MG63 (cell line): ENCODE results near the gene TMED8. TPM values are rescaled to one million over a fixed set of nuclear protein-coding genes. Genes with fewer than 3 reads are reported as not detected.
A peak's percentile ranks its signal among the peaks of the same experiment; 100 is the strongest.
"Not testable (repeated sequence)": the region's sequence is repeated elsewhere in the genome, so short reads cannot be mapped to it uniquely, and the experiment has no call there.

ENCODE experiments used
- DNase-seq: peaks from one replicate; pipeline ENCODE4 v3.0.0-alpha.2; 2020
- H3K27me3 ChIP-seq: fragments of 250-450 bp; sonication (Bioruptor Pico); 2 replicates; pipeline ENCODE4 v1.5.1; 2020; ENCODE audit warnings: mild to moderate bottlenecking, moderate library complexity
- H3K36me3 ChIP-seq: fragments of 250-450 bp; sonication (Bioruptor Pico); 2 replicates; pipeline ENCODE4 v1.5.1; 2020; ENCODE audit warnings: mild to moderate bottlenecking, moderate library complexity
- H3K4me3 ChIP-seq: fragments of 250-450 bp; sonication (Bioruptor Pico); 2 replicates; pipeline ENCODE4 v1.5.1; 2020; ENCODE audit warnings: mild to moderate bottlenecking, moderate library complexity
- H3K9me3 ChIP-seq: fragments of 250-450 bp; sonication (Bioruptor Pico); 2 replicates; pipeline ENCODE4 v1.5.1; 2020; ENCODE audit warnings: mild to moderate bottlenecking, moderate library complexity
- total RNA-seq: library from RNA; depleted of rRNA; stranded (reverse); fragments of >200 nt; shearing (Covaris generic); gene quantifications from 2 replicates; pipeline ENCODE4 v1.2.3, GENCODE V29; 2014; ENCODE audit warnings: low replicate concordance

The TMED8 gene
- total RNA-seq, 1 experiment from 2014 or later, result 2.5 TPM

DNA sequence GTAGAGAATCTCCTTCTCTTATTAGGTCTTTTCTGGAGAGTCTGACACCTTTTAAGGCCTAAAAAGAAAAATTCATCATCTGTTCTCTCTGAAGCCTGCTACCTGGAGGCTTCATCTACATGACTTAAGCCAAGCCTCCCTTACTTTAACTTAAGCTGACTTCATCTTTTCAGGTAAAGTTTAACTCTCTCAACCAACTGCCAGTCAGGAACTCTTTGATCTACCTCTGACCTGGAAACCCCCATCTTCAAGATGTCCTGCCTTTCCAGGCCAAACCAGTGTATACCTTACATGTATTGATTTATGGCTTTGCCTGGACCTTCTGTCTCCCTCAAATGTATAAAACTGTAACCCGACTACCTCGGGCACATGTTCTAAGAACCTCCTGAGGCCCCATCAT lies 38.6 kb downstream of the TMED8 start:
- Histone ChIP-seq H3K4me3 (no peak overlapping the region), H3K36me3 (no peaks in the 10 kb centered on the region), H3K27me3 (no peaks in the 10 kb centered on the region), H3K9me3 (no peaks in the 10 kb centered on the region)
- DNase-seq, result no peak

DNA sequence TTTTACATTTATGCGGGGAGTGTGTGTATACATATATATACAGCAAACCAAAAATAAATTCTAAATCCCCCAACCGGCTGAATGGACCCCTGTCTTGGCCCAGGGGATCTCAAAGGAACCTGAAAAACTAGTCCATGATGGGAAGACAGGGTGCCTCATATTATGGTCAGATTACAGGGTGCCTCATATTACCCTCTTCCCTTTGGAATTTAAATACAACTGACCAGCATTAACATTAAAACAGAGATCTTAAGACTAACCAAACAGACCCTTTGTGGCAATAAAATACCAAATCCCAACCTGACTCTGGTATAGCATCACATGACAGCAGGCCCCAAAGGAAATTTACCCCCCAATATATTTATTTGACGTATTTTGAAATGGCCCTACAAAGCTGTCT lies 39.0 kb downstream of the TMED8 start:
- H3K36me3 ChIP-seq, result no peaks in the 10 kb centered on the region
- no peaks in the 10 kb centered on the region for H3K9me3 ChIP-seq
- DNase-seq, result no peak
- H3K27me3 ChIP-seq, result no peaks in the 10 kb centered on the region
- H3K4me3 ChIP-seq, result no peak overlapping the region

DNA sequence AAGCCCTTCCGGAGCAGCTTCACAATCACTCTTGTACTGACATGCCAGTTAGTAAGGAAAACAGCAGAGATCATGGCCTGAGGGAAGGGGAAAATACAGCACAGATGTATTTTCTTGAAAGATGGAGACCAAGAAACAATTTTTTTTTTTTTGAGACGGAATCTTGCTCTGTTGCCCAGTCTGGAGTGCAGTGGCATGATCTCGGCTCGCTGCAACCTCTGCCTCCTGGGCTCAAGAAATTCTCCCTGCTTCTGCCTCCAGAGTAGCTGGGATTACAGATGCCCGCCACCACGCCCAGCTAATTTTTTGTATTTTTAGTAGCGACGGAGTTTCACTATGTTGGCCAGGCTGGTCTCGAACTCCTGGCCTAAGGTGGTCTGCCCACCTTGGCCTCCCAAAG lies 39.6 kb downstream of the TMED8 start:
- not testable (repeated sequence) for H3K36me3 ChIP-seq, DNase-seq, H3K4me3 ChIP-seq, H3K9me3 ChIP-seq, H3K27me3 ChIP-seq

DNA sequence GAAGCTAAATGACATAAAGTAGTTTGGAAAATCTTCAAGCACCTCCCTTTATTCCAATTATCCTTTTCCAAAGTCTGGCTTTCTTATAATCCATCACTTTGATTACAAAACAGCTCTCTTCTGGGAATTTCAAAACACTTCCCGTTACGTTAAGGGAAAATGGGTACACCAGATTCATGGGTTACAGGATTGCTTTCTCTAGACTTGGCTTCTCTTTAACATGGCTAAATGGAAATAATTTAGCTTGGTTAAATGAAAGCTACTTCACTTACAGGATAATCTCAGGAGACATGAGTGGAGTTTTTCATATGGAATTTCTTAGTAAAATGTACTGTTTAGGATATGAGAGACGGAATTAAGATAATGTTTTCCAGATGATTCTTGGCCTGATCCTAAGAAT lies 41.3 kb downstream of the TMED8 start:
- Histone ChIP-seq H3K27me3 (no peaks in the 10 kb centered on the region), H3K36me3 (no peaks in the 10 kb centered on the region), H3K9me3 (no peaks in the 10 kb centered on the region), H3K4me3 (no peak overlapping the region)
- no peak for DNase-seq

DNA sequence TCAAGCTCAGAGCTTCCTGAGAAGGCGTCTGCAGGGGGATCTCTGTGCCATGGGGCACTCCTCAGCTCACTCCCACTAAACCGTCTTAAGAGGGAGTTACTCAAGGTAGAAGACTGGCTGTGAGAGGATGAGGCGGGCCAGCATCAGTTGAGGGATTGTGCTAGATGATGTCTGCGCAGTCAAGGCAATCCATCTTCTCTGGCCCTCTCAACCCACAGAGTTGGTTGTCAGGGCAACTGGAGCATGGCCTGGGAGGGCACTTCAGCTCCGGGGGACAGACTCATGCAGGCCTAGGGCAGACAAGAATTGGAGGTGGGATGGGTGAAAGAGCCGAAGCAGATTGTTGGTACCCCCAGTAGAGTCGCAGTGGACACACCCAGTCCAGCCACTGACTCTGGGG lies 47.0 kb downstream of the TMED8 start:
- Histone ChIP-seq H3K4me3 (no peak overlapping the region), H3K27me3 (no peaks in the 10 kb centered on the region)
- no peak for DNase-seq

DNA sequence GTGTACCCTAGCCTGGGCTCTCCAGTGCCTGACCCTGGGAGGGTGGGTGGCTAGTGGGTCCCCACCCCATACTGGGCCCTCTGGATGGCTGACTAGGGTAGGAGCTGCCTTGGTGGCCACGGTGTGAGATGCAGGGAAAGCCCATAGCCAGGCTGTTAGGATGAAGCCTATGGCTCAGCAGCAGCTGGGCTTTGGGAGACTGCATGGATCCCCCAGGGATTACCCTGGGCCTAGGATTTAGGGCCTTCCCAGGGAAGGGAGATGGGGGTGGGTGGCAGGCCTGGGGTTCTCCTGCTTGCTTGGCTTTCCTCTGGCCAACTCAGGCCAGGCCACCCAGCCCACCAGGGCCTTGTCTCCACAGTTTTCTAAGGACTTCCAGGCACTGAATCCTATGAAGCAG lies 49.8 kb downstream of the TMED8 start:
- DNase-seq, result no peak
- no peaks in the 10 kb centered on the region for H3K27me3 ChIP-seq
- no peaks in the 10 kb centered on the region for H3K36me3 ChIP-seq
- no peak overlapping the region for H3K4me3 ChIP-seq
- no peaks in the 10 kb centered on the region for H3K9me3 ChIP-seq

More for the DNA sequence above, 47.0 kb downstream of the TMED8 start:
- Histone ChIP-seq H3K36me3 (no peaks in the 10 kb centered on the region), H3K9me3 (no peaks in the 10 kb centered on the region)

DNA sequence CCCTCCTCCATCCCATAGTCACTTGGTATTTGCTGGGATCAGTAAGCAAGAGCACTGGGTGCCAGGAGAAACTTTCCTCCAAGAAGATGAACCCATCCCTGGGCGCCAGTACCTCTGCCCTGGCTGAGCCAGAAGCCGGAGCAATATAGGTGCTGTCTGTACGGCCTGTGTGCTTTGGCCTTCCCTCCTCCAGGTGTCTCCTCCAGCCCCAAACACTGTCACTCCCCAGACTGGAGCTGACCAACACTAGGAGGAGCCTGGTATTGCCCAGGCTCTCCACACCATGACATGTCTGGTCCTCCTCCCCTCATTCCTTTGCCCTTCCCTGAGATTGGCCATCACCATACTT lies 51.2 kb downstream of the TMED8 start:
- no peak for DNase-seq
- no peaks in the 10 kb centered on the region for H3K27me3 ChIP-seq
- H3K9me3 ChIP-seq, result no peaks in the 10 kb centered on the region
- H3K36me3 ChIP-seq, result no peaks in the 10 kb centered on the region
- no peak overlapping the region for H3K4me3 ChIP-seq

DNA sequence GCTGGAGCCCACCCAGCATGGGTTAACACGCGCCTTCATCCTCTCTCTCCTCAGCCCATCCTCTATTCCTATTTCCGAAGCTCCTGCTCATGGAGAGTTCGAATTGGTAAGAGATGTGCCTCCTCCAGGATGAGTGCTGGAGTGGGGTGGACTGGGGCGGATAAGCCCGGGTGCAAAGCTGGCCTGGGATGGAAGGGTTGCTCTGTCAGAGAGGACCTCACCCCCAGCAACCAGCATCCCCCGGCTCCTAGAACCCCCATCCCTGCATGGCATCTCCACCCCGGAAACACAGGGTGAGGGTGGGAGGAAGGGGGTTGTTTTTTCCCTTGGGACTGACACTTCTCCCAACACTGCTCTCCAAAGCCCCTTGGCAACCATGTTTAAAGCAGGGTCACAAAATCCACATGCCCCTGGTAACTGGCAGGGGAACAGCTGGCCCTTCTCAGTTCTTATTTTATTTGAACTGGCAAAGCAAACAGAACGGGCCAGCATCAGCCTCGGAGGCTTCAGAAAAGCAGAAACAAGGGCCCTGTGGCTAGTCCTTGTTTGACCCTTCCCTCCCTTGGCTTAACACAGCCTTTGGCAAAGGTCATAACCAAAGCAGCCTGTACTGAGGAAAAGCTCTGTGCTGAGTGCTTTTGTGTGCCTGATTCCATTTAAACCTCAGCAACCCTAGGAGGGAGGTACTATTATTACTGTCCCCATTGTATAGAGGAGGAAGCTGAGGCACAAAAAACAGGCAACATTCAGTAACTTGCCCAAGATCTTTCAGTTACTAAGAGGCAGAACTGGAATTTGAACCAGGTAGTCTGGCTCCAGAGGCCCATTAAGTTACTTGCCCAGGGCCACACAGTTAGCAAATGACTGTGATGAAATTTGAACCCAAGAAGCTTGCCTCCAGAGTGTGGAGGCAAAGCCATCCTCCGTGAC lies 51.8 kb downstream of the TMED8 start:
- H3K36me3 ChIP-seq, result no peaks in the 10 kb centered on the region
- no peak for DNase-seq
- H3K4me3 ChIP-seq, result no peak overlapping the region
- H3K27me3 ChIP-seq, result no peaks in the 10 kb centered on the region
- H3K9me3 ChIP-seq, result no peaks in the 10 kb centered on the region

DNA sequence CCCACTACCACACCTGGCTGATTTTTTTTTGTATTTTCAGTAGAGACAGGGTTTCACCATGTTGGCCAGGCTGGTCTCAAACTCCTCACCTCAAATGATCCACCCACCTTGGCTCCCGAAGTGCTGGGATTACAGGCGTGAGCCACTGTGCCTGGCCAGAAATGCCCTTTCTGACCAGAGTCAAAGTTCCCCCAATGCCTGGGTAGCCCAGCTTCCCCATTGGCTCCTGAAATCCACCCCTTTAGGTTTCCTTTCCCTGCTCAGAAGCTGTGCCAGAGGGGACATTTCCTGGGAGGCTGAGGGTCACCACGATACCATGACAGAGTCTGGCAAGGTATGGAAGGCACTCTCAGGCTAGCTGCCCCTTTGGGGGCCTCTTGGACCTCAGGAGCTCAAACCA lies 52.6 kb downstream of the TMED8 start:
- no peaks in the 10 kb centered on the region for H3K36me3 ChIP-seq
- no peak for DNase-seq
- H3K4me3 ChIP-seq, result no peak overlapping the region
- H3K27me3 ChIP-seq, result no peaks in the 10 kb centered on the region
- H3K9me3 ChIP-seq, result no peaks in the 10 kb centered on the region

DNA sequence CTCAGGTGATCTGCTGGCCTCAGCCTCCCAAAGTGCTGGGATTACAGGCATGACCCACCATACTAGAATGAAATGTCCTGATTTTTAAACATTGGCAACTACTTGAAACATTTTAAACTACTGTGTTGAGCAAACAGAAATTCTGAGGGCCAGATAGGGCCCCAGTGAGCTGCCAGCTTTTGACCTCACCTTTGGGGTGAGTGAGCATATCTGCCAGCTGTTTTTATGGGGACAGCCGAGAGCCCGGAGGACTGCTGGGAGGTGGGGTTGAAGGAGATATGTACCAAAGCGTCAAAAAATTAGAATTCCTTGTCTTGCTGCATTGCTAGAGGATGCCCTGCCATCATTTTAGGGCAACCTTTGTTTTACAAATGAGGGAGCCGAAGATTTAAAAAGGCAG lies 53.3 kb downstream of the TMED8 start:
- no peak for DNase-seq
- Histone ChIP-seq H3K4me3 (no peak overlapping the region), H3K9me3 (no peaks in the 10 kb centered on the region), H3K27me3 (no peaks in the 10 kb centered on the region), H3K36me3 (no peaks in the 10 kb centered on the region)

DNA sequence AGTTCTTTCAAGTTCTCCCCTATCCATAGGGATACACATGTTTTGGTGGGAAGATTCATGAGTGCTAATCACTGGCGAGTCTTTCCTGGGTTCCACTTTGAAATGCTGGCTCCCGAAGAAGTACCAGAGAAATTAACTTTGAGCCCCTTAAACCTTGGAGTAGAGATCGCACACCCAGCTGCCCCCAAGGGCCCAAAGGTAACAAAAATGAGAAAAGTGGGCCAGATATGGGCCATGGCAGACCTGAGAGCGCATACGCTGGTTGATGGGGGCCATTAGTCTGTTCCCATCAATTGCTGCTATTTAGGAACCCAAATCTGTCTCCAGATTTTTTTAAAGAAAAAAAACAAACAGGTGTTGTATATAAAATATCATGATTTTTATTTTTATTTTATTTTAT lies 53.9 kb downstream of the TMED8 start:
- Histone ChIP-seq H3K36me3 (no peaks in the 10 kb centered on the region), H3K27me3 (no peaks in the 10 kb centered on the region), H3K4me3 (no peak overlapping the region), H3K9me3 (no peaks in the 10 kb centered on the region)
- DNase-seq, result no peak

DNA sequence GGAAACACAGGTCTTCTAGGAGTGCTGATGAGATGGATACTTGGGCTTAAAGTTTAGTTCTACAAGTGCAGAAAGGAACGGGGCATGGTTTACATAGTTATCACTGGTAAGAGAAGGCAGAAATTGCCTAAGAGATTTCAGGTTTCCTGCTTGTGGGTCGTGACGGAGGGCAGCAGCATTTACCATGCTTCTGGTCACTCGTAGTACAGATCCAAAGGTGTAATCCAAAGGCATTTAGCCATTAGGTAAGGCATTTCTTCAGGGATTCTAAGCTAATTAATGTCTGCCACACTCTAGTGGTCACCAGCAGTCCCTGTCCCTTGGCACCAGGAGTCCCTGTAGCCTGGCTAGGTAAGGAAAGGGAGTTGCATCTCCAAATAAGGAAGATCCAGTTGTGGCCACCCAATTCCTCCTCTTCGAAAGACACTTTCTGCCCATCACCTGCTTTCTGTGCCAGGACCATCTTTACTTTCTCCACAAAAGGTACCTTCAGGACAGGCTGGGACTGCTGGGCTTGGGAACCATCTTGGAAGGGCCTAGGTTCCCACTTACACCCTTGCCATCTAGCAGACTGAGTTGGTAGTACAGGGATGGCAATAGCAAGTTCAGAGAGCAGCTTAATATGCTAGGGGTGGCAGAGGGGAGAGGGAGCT lies 54.5 kb downstream of the TMED8 start:
- H3K36me3 ChIP-seq, result no peaks in the 10 kb centered on the region
- no peaks in the 10 kb centered on the region for H3K27me3 ChIP-seq
- no peaks in the 10 kb centered on the region for H3K9me3 ChIP-seq
- no peak for DNase-seq
- peak overlapping the region; percentile 88 for H3K4me3 ChIP-seq

DNA sequence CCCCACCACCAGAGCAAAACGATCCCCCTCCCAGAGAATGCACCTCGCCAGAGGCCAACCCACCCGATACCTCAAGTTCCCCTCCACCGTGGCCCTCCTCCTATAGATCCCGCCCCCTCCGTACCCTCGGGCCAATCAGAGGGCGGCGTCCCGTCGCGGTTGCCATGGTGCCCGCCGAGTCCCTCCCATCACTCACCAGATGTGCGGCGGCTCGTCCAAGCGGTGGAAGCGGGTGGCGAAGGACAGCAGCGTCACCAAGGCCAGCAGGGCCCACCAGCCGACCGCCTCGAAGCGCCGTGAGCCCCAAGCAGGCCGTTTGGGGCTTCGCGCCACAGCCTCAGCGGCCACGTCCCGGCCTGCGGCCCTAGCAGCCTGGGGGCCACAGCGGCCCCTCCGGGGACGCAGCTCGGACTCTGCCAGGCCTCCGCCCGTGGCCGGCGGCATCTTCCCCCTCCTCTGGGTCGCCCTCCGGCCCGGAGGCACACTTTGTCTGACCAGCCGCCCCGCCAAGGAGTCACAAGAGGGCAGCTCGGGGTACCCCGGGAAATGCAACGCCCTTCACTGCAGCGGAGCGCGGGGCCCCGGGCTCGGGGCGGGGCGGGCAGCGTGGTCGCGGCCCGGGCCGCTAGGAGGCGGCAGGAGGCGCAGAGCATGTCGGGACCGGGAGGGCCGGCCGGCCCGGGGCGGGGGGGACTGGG lies 56.5 kb downstream of the TMED8 start, which contains the start of gene POMT2:
POMT2 (minus strand) TSS at position 646 of the 698 bp plus-strand sequence; CDS start at position 444, 202 bp downstream.
- DNase-seq, result peak; percentile 82
- Histone ChIP-seq H3K36me3 (no peaks in the 10 kb centered on the region), H3K9me3 (no peaks in the 10 kb centered on the region), H3K4me3 (peak within 1 kb of the TSS; percentile 88), H3K27me3 (no peaks in the 10 kb centered on the region)

DNA sequence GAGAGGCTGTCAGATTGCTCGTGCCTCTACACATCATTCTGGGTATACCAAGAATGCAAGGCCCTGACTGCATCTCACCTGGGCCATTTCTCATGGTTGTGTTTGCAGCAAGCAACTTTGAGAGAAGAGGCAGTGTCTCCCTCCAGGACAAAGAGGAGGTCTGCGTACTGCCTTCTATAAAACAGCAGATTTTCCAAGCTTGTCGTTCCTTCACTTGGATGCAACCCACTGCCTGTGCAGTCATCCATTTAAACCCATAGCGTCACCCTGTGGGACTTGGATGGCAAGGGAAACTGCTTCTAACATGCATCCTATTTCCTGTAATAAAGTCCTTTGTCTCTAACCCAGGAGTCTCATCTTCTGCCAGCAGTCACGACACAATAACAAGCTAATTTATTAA lies 57.5 kb downstream of the TMED8 start:
- Histone ChIP-seq H3K36me3 (no peaks in the 10 kb centered on the region), H3K9me3 (no peaks in the 10 kb centered on the region), H3K27me3 (no peaks in the 10 kb centered on the region), H3K4me3 (peak overlapping the region; percentile 88)
- no peak for DNase-seq

DNA sequence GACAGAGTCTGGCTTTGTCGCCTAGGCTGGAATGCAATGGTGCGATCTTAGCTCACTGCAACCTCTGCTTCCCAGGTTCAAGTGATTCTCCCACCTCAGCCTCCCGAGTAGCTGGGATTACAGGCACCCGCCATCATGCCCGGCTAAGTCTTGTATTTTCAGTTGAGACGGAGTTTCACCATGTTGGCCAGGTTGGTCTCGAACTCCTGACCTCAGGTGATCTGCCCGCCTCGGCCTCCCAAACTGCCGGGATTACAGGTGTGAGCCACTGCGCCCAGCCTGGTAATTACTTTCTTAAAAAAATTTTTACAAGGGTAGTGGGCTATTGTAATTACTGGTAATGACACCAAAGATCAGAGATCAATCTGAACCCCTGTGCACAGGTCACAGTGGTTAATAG lies 58.1 kb downstream of the TMED8 start:
- H3K4me3 ChIP-seq, H3K27me3 ChIP-seq, DNase-seq, H3K36me3 ChIP-seq, H3K9me3 ChIP-seq: not testable (repeated sequence)

DNA sequence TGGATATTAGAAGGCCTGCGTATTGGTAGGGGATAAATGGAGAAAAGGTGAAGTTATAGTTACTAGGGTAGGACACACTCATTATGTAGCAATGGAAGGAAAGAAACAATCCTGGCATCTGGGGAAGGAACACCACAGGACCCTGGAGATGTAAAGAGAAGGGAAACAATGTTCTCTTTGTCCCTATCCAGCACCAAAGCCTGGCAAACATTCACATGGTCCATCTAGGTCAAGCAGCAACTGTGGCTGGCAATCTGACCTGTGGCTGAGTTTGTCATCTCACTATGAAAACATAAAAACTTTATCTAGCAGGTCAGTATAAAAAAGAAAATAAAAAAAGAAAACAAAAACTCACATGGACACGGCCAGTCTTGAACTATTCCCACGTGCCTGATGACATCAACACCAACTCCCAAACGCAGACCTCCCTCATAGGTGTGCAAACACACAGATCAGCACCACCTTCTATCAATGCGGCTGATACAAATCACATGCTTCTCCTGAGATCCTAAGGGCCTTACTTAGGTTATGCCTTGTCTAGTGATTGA lies 58.8 kb downstream of the TMED8 start:
- no peaks in the 10 kb centered on the region for H3K27me3 ChIP-seq
- no peaks in the 10 kb centered on the region for H3K36me3 ChIP-seq
- H3K9me3 ChIP-seq, result no peaks in the 10 kb centered on the region
- H3K4me3 ChIP-seq, result no peak overlapping the region
- DNase-seq, result no peak

DNA sequence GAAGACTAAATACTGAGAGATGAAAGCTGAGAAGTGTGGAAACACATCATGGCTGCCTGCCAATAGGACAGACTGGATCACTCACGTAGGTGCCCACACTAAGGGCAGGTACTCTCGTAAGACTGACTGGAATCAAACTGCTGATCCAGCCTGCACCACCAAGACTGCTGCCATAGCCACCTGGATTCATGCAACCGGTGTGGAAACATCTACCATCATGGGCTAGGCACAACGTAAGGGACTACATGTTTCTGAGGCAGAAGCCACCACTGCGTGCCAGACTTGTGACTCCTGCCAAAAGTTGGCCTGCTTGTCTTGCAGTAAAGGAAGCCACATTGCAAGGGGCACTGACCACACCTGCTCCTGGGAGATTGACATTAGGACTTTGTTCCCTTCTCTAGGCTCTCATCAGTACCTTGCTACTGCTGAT lies 60.0 kb downstream of the TMED8 start:
- Histone ChIP-seq H3K36me3 (no peaks in the 10 kb centered on the region), H3K9me3 (no peaks in the 10 kb centered on the region), H3K27me3 (no peaks in the 10 kb centered on the region), H3K4me3 (no peak overlapping the region)
- no peak for DNase-seq
